B cell (primary cell): ENCODE data around the gene MFAP2. TPM values are rescaled to one million over a fixed set of nuclear protein-coding genes. Genes with fewer than 3 reads are reported as not detected.
"Not testable (repeated sequence)": the region's sequence is repeated elsewhere in the genome, so short reads cannot be mapped to it uniquely, and the experiment has no call there.

Source experiments
- ATAC-seq: fragments of 200-7000 bp; cut with Tn5 transposase; one replicate; pipeline ENCODE4 v1.10.0; 2021; ENCODE audit warnings: low read depth, mild to moderate bottlenecking, moderate number of reproducible peaks, moderate library complexity
- CTCF ChIA-PET: fragments of 350-600 bp; sonication (Branson Sonifier 250); formaldehyde crosslinking; loops from one replicate; lab custom pipeline; 2021; ENCODE audit warnings: antibody characterized with exemption, inconsistent platforms; lab: Charles Lee
- POLR2A ChIA-PET: fragments of 350-600 bp; sonication (Branson Sonifier 250); formaldehyde crosslinking; loops from one replicate; lab custom pipeline; 2021; ENCODE audit warnings: antibody characterized with exemption; lab: Charles Lee
- DNase-seq: peaks from one replicate; pipeline ENCODE4 v3.0.0; 2013
- H2AFZ ChIP-seq: 2 replicates; pipeline ENCODE4 v1.6.1; 2012; ENCODE audit warnings: mild to moderate bottlenecking, low read depth, low read length; ENCODE audit not compliant: insufficient read depth, poor library complexity, severe bottlenecking
- H3K27ac ChIP-seq, 2 donors: 1 replicate in 1 of 2; 2 replicates in 1 of 2; pipeline ENCODE4 v1.5.1; 2012 to 2013; ENCODE audit warnings: low read length in 2 of 2, mild to moderate bottlenecking in 2 of 2, moderate library complexity in 1 of 2
- H3K27me3 ChIP-seq, 4 experiments: fragments of 200-600 bp in 1 of 4; sonication (generic) in 1 of 4; replicated peaks in 1 of 4; 1 replicate in 2 of 4; 2 replicates in 2 of 4; pipeline versions ENCODE4 v1.6.1 to v1.7.0; 2013 to 2016; ENCODE audit warnings: low read length in 3 of 4, mild to moderate bottlenecking in 2 of 4, mixed read lengths in 1 of 4, moderate library complexity in 1 of 4; ENCODE audit not compliant: insufficient read depth in 4 of 4, control insufficient read depth in 3 of 4; ENCODE audit errors: control extremely low read depth in 1 of 4
- H3K36me3 ChIP-seq, 2 experiments: replicated peaks in 1 of 2; 1 replicate in 1 of 2; 2 replicates in 1 of 2; pipeline versions ENCODE4 v1.6.1 to v1.7.1; 2013; ENCODE audit warnings: low read length in 1 of 2; ENCODE audit not compliant: insufficient read depth in 2 of 2, control insufficient read depth in 1 of 2; ENCODE audit errors: control extremely low read depth in 1 of 2, extremely low read depth in 1 of 2
- H3K4me1 ChIP-seq, 2 donors: fragments of 200-600 bp in 1 of 2; sonication (generic) in 1 of 2; 1 replicate in 1 of 2; 2 replicates in 1 of 2; pipeline versions ENCODE4 v1.5.1 to v1.6.1; 2013 to 2017; ENCODE audit warnings: low read length in 2 of 2; ENCODE audit not compliant: control insufficient read depth in 2 of 2, insufficient read depth in 2 of 2
- H3K4me2 ChIP-seq: replicated peaks from 2 replicates; pipeline ENCODE3; 2012; ENCODE audit warnings: mild to moderate bottlenecking, low read depth, low read length; ENCODE audit not compliant: poor library complexity, severe bottlenecking
- H3K4me3 ChIP-seq, 5 experiments: fragments of 200-600 bp in 1 of 5; sonication (generic) in 1 of 5; 1 replicate in 3 of 5; 2 replicates in 2 of 5; pipeline versions ENCODE4 v1.5.1 to v1.7.0; 2011 to 2016; ENCODE audit warnings: low read length in 4 of 5, mild to moderate bottlenecking in 4 of 5, low read depth in 2 of 5, control low read depth in 1 of 5, moderate library complexity in 1 of 5; ENCODE audit not compliant: insufficient read depth in 1 of 5; ENCODE audit errors: control extremely low read depth in 1 of 5, extremely low read depth in 1 of 5
- H3K79me2 ChIP-seq: fragments of 200-600 bp; sonication (generic); one replicate; pipeline ENCODE4 v1.6.0; 2016; ENCODE audit warnings: low read length; ENCODE audit not compliant: control insufficient read depth, insufficient read depth
- H3K9ac ChIP-seq: fragments of 200-600 bp; sonication (generic); 2 replicates; pipeline ENCODE4 v1.6.1; 2017; ENCODE audit warnings: mild to moderate bottlenecking, low read length, moderate library complexity
- H3K9me3 ChIP-seq, 3 donors: one replicate each; pipeline versions ENCODE4 v1.6.1 to v1.7.1; 2013; ENCODE audit warnings: low read length in 2 of 3; ENCODE audit not compliant: control insufficient read depth in 2 of 3, insufficient read depth in 1 of 3; ENCODE audit errors: control extremely low read depth in 1 of 3
- H4K20me1 ChIP-seq: 2 replicates; pipeline ENCODE4 v1.6.0; 2012; ENCODE audit warnings: mild to moderate bottlenecking, low read length; ENCODE audit not compliant: insufficient read depth, control insufficient read depth, poor library complexity, severe bottlenecking
- H3K27ac Mint-ChIP-seq: one replicate; pipeline ENCODE4 v1.8.0; 2021; ENCODE audit warnings: mixed read lengths
- H3K27me3 Mint-ChIP-seq: one replicate; pipeline ENCODE4 v1.8.0; 2021; ENCODE audit warnings: mixed read lengths
- H3K4me1 Mint-ChIP-seq: one replicate; pipeline ENCODE4 v1.8.0; 2021; ENCODE audit warnings: mixed read lengths
- H3K4me3 Mint-ChIP-seq: one replicate; pipeline ENCODE4 v1.8.0; 2021; ENCODE audit warnings: mixed read lengths
- H3K9me3 Mint-ChIP-seq: one replicate; pipeline ENCODE4 v1.8.0; 2022; ENCODE audit warnings: mixed read lengths; ENCODE audit not compliant: insufficient read depth
- CTCF ChIP-seq: fragments of 200-600 bp; IDR thresholded peaks from one replicate; pipeline ENCODE4 v1.8.0; 2022; ENCODE audit warnings: antibody characterized with exemption, mild to moderate bottlenecking
- EZH2 ChIP-seq: IDR thresholded peaks from 2 replicates; pipeline ENCODE4 v1.6.1; 2012; ENCODE audit warnings: borderline replicate concordance, low read depth, mild to moderate bottlenecking, moderate library complexity, low read length; ENCODE audit not compliant: insufficient read depth, poor library complexity, severe bottlenecking
- WGBS: methylation state at CpG from one replicate; pipeline ENCODE4 v1.1.5; 2013; ENCODE audit warnings: missing lambda C conversion rate; ENCODE audit not compliant: insufficient coverage; 5-methylcytosine and 5-hydroxymethylcytosine counted together
- intact Hi-C: fragments of 100-400 bp; cut with micrococcal nuclease; formaldehyde crosslinking; loops from one replicate; pipeline ENCODE4 v1.10.0; 2022
- polyA plus RNA-seq: library from polyadenylated mRNA; depleted of rRNA; stranded (reverse); fragments of >200 nt; gene quantifications from 2 replicates; pipeline ENCODE4 v1.2.3, GENCODE V29; 2012
- total RNA-seq, 2 donors: library from RNA; stranded (reverse); fragments of 120-200 nt in 1 of 2; gene quantifications; 1 replicate in 1 of 2; 2 replicates in 1 of 2; pipeline versions ENCODE4 v1.2.3 to v1.2.4, GENCODE V29; 2013 to 2022

The MFAP2 gene
- total and polyA plus RNA-seq, 2 donors (not counting 1 experiment from before 2014, with no cell fraction given): not detected

GRCh38 chr1:16946646-16947045 lies 33.8 kb downstream of the MFAP2 start:
- Histone ChIP-seq H3K4me2 (no peak overlapping the region), H3K4me1 (peaks cover 0 to 3% of the 10 kb centered on the region in 2 donors), H2AFZ (no peak overlapping the region), H3K4me3 (no peak overlapping the region), H4K20me1 (no peaks in the 10 kb centered on the region), H3K79me2 (no peaks in the 10 kb centered on the region), H3K36me3 (peaks cover 0 to 3% of the 10 kb centered on the region in 2 experiments), H3K27me3 (no peaks in the 10 kb centered on the region), H3K9ac (no peak overlapping the region), H3K9me3 (no peaks in the 10 kb centered on the region), H3K27ac (no peak overlapping the region)
- H3K9me3 Mint-ChIP-seq: no peaks in the 10 kb centered on the region
- WGBS: 97% methylated on average over 19 of the region's 19 CpGs
- H3K4me3 Mint-ChIP-seq: no peak overlapping the region
- no peak for TF ChIP-seq EZH2
- no peak for TF ChIP-seq CTCF
- no peak for DNase-seq
- intact Hi-C loops: no loop called here
- no peak for ATAC-seq
- H3K27ac Mint-ChIP-seq: no peak overlapping the region
- H3K4me1 Mint-ChIP-seq: peaks cover 4% of the 10 kb centered on the region
- ChIA-PET CTCF (interaction anchor here (1.8 to 7.7 kb wide), 2 partner anchors 100 to 326 kb away, joined by 5 to 73 read pairs; no protein-coding TSS in a partner anchor), POLR2A (interaction anchor here (0.5 kb wide), 1 partner anchor 49 kb away, joined by 6 read pairs; no protein-coding TSS in a partner anchor)
- no peaks in the 10 kb centered on the region for H3K27me3 Mint-ChIP-seq

GRCh38 chr1:16946185-16946584 lies 34.2 kb downstream of the MFAP2 start:
- H3K9ac ChIP-seq, H3K4me2 ChIP-seq, H4K20me1 ChIP-seq, ATAC-seq, H3K9me3 Mint-ChIP-seq, H3K4me3 ChIP-seq, H3K9me3 ChIP-seq, H3K27me3 ChIP-seq, H3K4me3 Mint-ChIP-seq, H3K27me3 Mint-ChIP-seq, H3K4me1 ChIP-seq, DNase-seq, H3K27ac ChIP-seq, H3K4me1 Mint-ChIP-seq, H3K36me3 ChIP-seq, POLR2A ChIA-PET, H3K27ac Mint-ChIP-seq, H3K79me2 ChIP-seq, H2AFZ ChIP-seq, intact Hi-C loops: not testable (repeated sequence)
- CTCF ChIA-PET: interaction anchor here (1.8 kb wide), 1 partner anchor 325 kb away, joined by 5 read pairs; no protein-coding TSS in a partner anchor
- whole genome bisulfite sequencing: 99% methylated on average over 8 of the region's 13 CpGs

- H3K27ac Mint-ChIP-seq, H3K27ac ChIP-seq, H3K36me3 ChIP-seq, H2AFZ ChIP-seq, H3K9ac ChIP-seq, CTCF ChIA-PET, H3K9me3 ChIP-seq, H3K27me3 Mint-ChIP-seq, H3K4me3 ChIP-seq, H3K9me3 Mint-ChIP-seq, H3K4me3 Mint-ChIP-seq, H3K4me1 Mint-ChIP-seq, H3K27me3 ChIP-seq, POLR2A ChIA-PET, H3K4me2 ChIP-seq, H3K79me2 ChIP-seq, ATAC-seq, H4K20me1 ChIP-seq, H3K4me1 ChIP-seq, intact Hi-C loops, DNase-seq: not testable (repeated sequence)
- WGBS: 100% methylated on average over 1 of the region's 9 CpGs
Measured at GRCh38 chr1:16945512-16945911, 34.9 kb downstream of the MFAP2 start.
